ENCODE data around the gene VDAC1. TPM values are rescaled to one million over a fixed set of nuclear protein-coding genes. Genes with fewer than 3 reads are reported as not detected.

Gene VDAC1
- total and polyA plus RNA-seq, 2 of the 8 experiments (the other 6 are each of a cell fraction or from before 2014, with no cell fraction given), result 111 to 301 TPM

- Histone ChIP-seq H3K23ac (ENCODE audit: insufficient read length) (no peak overlapping the region), H4K20me1 (replicated peaks in 1 of 2; ENCODE audit: control insufficient read depth in 1 of 2, insufficient read depth in 2 of 2, low read length in 2 of 2) (peaks cover 52 to 58% of the 10 kb centered on the region in 2 experiments), H2BK15ac (ENCODE audit: low read length) (no peak overlapping the region), H3K4me3 (ENCODE audit: extremely low read depth in 1 of 4, insufficient read depth in 2 of 4, low read depth in 3 of 4, low read length in 4 of 4) (no peak overlapping the region), H2BK12ac (ENCODE audit: low read depth, low read length) (no peak overlapping the region), H2BK5ac (ENCODE audit: low read depth, low read length) (no peak overlapping the region), H3K14ac (ENCODE audit: insufficient read length) (no peak overlapping the region), H3K36me3 (ENCODE audit: control insufficient read depth in 2 of 4, insufficient read depth in 4 of 4, low read length in 3 of 4) (peaks cover 10 to 15% (median 13%) of the 10 kb centered on the region in 4 experiments), H3K79me1 (ENCODE audit: low read depth, low read length) (peaks cover 19% of the 10 kb centered on the region), H2AFZ (ENCODE audit: low read length) (no peak overlapping the region), H3K56ac (replicated peaks; ENCODE audit: insufficient read length, low read depth, low read length) (no peak overlapping the region), H2AK5ac (ENCODE audit: low read depth, low read length) (no peak overlapping the region), H3K27ac (ENCODE audit: low read depth, low read length) (no peak overlapping the region), H4K5ac (ENCODE audit: insufficient read length, low read depth, low read length) (no peak overlapping the region), H3K27me3 (replicated peaks in 1 of 4; ENCODE audit: control insufficient read depth in 3 of 4, extremely low read depth in 1 of 4, insufficient read depth in 3 of 4, low read length in 3 of 4) (no peaks in the 10 kb centered on the region), H2BK20ac (ENCODE audit: low read length) (no peak overlapping the region), H3K4ac (replicated peaks; ENCODE audit: insufficient read length, low read depth, low read length) (no peak overlapping the region), H3K79me2 (ENCODE audit: control insufficient read depth in 1 of 2, insufficient read depth in 2 of 2, low read length in 2 of 2) (peaks cover 51 to 96% of the 10 kb centered on the region in 2 experiments), H3K18ac (ENCODE audit: extremely low read depth, low read length) (no peak overlapping the region), H4K8ac (ENCODE audit: extremely low read depth, insufficient read depth, low read length) (no peak overlapping the region), H3K23me2 (ENCODE audit: low read depth, low read length) (no peaks in the 10 kb centered on the region), H3K9me3 (ENCODE audit: insufficient read depth in 2 of 2, low read depth in 1 of 2, low read length in 1 of 2) (no peaks in the 10 kb centered on the region), H2BK120ac (replicated peaks; ENCODE audit: low read depth, low read length) (no peak overlapping the region), H3K4me2 (ENCODE audit: insufficient read depth in 1 of 2, low read depth in 2 of 2, low read length in 2 of 2) (peak overlapping the region; percentile 25 to 36; a peak in 2 of 4 replicates), H3K4me1 (replicated peaks in 1 of 4; ENCODE audit: control insufficient read depth in 3 of 4, insufficient read depth in 4 of 4, low read length in 3 of 4) (peaks cover 8 to 23% (median 13%) of the 10 kb centered on the region in 4 experiments), H3K9ac (replicated peaks in 1 of 4; ENCODE audit: extremely low read depth in 1 of 4, low read depth in 3 of 4, low read length in 3 of 4) (no peak overlapping the region), H4K91ac (replicated peaks; ENCODE audit: insufficient read length, low read length) (no peak overlapping the region)
- ChIA-PET POLR2A (ENCODE audit: partially characterized antibody) (interaction anchor here (1.3 to 1.7 kb wide), 2 partner anchors 8 to 11 kb away, joined by 4 to 10 read pairs; partner anchors contain the start of gene VDAC1), CTCF (ENCODE audit: partially characterized antibody) (interaction anchor here (0.6 to 9.3 kb wide), 7 partner anchors 8 to 124 kb away, joined by 3 to 160 read pairs (median 4); partner anchors contain the start of gene VDAC1)
- no peak for DNase-seq (ENCODE audit: low read depth in 1 of 2, low spot score in 2 of 2)
- WGBS, 2 experiments (ENCODE audit: extremely low coverage in 1 of 2, insufficient coverage in 1 of 2, insufficient read length in 1 of 2, insufficient replicate concordance in 2 of 2, low coverage in 1 of 2, low lambda C conversion rate in 2 of 2, missing lambda C conversion rate in 1 of 2), result 93% methylated on average over 6 of the region's 6 CpGs; no CpG with 5 or more reads in 1 of the 2 experiments
- FAIRE-seq, result no peak
- TF ChIP-seq TAF7 (optimal IDR thresholded peaks at IDR 0.05; ENCODE audit: borderline replicate concordance, low read depth, low read length), result no peak
- no peak for TF ChIP-seq SRF (IDR thresholded peaks at IDR 0.05; ENCODE audit: low read depth, low read length)
- TF ChIP-seq, protein P1, sequence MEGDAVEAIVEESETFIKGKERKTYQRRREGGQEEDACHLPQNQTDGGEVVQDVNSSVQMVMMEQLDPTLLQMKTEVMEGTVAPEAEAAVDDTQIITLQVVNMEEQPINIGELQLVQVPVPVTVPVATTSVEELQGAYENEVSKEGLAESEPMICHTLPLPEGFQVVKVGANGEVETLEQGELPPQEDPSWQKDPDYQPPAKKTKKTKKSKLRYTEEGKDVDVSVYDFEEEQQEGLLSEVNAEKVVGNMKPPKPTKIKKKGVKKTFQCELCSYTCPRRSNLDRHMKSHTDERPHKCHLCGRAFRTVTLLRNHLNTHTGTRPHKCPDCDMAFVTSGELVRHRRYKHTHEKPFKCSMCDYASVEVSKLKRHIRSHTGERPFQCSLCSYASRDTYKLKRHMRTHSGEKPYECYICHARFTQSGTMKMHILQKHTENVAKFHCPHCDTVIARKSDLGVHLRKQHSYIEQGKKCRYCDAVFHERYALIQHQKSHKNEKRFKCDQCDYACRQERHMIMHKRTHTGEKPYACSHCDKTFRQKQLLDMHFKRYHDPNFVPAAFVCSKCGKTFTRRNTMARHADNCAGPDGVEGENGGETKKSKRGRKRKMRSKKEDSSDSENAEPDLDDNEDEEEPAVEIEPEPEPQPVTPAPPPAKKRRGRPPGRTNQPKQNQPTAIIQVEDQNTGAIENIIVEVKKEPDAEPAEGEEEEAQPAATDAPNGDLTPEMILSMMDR (IDR thresholded peaks at IDR 0.05; ENCODE audit: control extremely low read depth in 1 of 3, insufficient read depth in 1 of 3, low read depth in 1 of 3, low read length in 3 of 3), result no peak
- TF ChIP-seq EGR1 (IDR thresholded peaks at IDR 0.05; ENCODE audit: borderline replicate concordance, low read depth, low read length), result no peak
- TF ChIP-seq USF2 (IDR thresholded peaks at IDR 0.05; ENCODE audit: low read length), result no peak
- TF ChIP-seq KDM4A (IDR thresholded peaks at IDR 0.05; ENCODE audit: low read depth, low read length, severe bottlenecking), result no peak
- no peak for TF ChIP-seq RAD21 (IDR thresholded peaks at IDR 0.05 in 1 of 2, conservative IDR thresholded peaks at IDR 0.05 in 1 of 2; ENCODE audit: low read depth in 2 of 2, low read length in 2 of 2)
- TF ChIP-seq PHF8 (conservative IDR thresholded peaks at IDR 0.05; ENCODE audit: low read depth, low read length), result no peak
- TF ChIP-seq RNF2 (IDR thresholded peaks at IDR 0.05; ENCODE audit: borderline replicate concordance, low read depth, low read length, missing control alignments, poor library complexity, severe bottlenecking), result no peak
These were observed 9.8 kb downstream of the VDAC1 start for GRCh38 chr5:133994990-133995333.

Measured in H1 (cell line).